ENCODE data around the gene PPP1R14B.

Gene PPP1R14B

DNA sequence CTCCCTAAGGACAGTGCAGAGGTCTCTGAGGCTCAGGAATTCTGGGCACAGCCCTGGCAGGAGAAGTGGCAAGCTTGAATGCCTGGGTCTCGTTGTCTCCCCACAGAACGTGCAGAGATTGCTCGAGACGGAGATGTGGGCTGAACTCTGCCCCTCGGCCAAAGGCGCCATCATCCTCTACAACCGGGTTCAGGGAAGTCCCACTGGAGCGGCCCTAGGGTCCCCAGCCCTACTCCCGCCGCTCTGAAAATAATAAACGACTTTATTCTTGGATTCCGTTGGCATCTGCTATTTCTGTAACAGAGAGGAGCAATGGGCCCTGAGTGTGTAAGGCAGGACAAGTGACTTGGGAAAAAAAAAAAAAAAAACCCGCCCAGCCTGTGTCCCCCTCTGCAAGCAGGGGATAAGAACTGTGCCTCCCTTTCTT is 17.0 kb downstream of the PPP1R14B start:
- DNase-seq, result no peak

DNA sequence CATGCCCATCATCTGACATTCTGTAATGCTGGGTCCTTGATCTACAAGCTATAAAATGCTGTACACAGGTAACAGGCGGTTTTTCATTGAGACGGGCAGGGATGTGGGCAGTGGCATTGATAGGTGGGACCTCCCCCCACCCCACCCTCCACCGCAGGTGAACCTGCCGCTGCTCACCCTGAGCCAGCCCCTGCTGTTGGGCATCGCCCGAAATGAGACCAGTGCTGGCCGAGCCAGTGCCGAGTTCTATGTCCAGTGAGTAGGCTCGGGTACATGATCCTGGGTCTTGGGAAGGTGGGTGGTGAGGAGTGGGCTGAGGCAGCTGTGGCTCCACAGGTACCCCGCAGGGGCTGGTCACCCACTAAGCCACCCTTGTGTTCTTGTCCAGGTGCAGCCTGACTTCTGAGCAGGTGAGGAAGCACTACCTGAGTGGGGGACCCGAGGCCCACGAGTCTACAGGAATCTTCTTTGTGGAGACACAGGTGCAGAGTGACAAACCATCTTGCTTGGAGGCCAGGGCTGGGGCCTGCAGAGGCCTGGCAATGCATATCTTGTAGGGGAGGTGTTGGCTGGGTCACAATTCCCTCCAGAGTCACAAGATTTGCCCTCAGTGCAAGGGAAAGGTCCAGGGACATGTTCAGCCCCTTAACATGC is 17.5 kb downstream of the PPP1R14B start:
- DNase-seq, result no peak

DNA sequence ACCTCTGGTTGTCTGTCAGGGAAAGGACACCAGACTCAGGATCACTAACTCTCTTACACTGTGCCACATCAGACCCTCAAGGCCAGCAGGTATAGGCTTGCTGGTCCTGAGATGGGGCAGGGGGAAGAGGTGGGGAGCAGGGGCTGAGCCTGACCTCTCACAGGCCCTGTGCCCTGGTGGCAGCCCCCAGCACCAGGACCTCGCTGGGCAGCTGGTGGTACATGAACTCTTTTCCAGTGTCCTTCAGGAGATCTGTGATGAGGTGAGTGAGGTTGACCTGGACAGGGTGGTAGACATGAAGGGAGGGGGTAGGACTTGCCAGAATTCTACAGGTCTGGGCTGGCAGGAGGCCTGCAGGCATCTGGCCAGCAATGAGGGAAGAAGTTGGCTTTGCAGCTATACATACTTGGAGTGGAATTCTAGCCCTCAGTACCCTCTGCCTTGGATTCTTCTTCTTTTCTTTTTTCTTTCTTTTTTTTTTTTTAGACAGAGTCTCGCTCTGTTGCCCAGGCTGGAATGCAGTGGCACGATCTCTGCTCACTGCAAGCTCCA is 19.3 kb downstream of the PPP1R14B start:
- no peak for DNase-seq

DNA sequence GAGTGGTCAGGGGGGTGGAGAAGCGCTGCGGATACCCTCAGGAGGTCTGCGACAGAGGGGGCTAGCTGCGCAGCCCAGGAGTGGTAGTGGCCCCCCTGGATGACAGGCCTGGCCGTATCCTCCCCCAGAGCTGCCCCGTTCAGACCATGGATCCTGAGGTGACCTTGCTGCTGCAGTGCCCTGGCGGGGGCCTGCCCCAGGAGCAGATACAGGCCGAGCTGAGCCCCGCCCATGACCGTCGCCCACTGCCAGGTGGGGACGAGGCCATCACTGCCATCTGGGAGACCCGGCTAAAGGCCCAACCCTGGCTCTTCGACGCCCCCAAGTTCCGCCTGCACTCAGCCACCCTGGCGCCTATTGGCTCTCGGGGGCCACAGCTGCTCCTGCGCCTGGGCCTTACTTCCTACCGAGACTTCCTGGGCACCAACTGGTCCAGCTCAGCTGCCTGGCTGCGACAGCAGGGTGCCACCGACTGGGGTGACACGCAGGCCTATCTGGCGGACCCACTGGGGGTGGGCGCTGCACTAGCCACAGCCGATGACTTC is 20.2 kb downstream of the PPP1R14B start:
- no peak for DNase-seq

DNA sequence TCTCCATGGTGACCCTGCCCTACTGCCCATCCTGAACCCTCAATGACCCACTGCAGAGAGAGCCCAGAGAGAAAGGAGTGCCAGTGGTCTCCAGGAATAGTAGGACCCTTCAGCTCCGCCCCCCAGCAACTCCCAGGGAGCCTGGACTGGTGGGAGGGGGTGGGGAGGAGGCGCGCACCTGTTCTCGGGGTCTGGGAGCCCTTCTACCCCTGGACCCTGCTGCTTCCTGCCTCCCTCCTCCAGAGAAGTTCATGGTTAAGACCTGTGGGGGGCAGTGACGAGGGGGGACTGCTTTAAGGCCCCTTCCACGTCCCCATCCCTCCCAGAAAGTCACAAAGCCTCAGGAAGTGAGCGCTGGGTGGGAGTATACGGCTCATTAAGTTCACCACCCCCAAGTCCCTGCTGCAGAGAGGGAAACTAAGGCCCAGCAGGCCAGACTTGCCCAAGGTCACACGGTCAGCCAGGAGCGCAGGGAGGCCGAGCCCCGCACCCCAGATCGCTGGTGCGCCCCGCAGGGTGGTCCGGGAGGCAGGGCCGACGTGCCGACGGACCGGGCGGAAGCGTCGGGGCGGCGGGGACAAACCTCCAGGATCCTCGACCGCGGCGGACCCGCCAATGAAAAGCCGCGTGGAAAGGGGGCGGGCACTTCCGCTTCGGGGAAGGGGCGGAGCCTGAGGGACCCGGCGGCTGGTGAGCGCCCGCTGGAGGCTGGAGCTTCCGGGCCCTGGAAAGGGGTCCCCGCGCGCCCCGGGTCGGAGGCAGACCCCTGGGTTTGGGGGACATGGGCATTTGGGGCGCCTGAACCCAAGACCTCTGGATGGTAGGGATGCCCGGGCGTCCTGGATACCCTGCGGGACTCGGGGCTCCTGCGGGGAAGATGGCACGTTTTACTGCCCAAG is 20.9 kb downstream of the PPP1R14B start, which contains the start of the genes NUDT22 and TRPT1:
Gene NUDT22 (plus strand): TSS at position 667 of the 899 bp plus-strand sequence. CDS start 379 bp downstream, outside the sequence.
Gene TRPT1 (minus strand): TSS at position 579 of the 899 bp plus-strand sequence. CDS start 326 bp downstream, at position 253.
- no peak for DNase-seq

DNA sequence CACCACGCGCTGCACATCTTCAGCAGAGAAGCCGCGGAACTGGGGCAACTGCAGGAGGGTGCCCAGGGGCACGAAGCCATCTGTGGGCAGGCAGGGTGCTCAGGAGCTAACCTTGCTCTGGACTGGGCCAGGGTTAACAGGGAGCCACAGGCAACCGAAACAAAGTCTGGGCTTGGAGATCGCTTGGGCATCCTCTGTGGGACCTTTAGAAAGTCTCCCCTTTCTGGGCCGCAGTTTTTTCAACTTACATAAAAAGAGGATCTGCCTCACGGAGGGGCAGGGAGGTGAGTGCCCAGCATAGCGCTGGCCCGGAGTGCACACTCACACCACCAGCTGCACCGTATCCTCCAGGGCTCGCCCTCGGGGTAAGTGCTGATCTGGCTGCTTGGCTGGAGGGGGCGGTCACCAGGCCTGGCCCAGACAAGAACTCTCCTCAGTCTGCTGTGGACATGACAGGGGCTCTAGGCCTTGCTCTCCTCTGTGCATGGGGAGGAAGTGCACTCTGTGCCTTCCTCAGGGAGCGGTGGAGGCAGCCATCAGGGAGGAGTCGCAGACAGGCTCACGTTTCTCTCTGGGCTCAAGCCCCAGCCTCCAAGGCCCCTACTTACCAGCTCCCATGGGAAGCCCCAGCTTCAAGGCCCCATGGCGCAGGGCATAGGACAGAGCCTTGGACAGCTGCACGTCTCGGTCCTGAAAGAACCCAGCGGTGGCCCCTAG is 21.7 kb downstream of the PPP1R14B start:
- DNase-seq, result no peak

DNA sequence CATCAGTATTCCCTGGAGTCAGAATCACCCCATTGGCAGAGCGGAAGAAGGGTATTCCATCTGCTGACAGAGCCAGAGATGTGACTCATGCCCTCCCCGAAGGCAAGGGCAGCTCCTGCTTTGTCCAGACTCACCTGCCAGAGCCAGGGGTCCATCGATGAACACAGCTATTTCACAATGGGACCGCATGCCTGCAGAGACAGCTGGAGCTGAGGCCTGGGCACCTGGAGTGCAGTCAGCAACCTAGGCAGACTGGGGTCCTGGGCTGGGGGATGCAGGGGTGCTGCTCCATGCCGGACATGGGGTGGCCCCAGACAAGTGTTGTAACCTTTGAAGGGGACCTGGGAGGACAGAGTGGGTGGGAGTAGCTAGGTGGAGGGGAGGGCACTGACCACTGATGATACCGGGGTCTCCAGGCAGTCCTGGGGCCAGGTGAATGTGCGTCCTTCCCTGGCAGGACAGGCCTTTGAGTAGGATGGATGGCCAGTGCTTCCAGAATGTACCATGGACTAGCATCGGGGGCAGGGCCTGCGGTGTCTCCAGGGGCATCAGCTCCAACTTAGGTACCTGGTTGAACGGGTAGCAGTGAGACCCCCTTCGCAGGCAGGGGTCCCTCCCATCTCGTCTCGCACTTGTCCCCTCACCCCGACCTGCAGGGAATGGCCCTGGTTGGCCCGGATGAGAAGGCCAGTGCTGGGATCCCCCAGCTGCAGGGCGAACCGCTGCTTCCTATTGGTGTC is 22.4 kb downstream of the PPP1R14B start:
- DNase-seq, result no peak

DNA sequence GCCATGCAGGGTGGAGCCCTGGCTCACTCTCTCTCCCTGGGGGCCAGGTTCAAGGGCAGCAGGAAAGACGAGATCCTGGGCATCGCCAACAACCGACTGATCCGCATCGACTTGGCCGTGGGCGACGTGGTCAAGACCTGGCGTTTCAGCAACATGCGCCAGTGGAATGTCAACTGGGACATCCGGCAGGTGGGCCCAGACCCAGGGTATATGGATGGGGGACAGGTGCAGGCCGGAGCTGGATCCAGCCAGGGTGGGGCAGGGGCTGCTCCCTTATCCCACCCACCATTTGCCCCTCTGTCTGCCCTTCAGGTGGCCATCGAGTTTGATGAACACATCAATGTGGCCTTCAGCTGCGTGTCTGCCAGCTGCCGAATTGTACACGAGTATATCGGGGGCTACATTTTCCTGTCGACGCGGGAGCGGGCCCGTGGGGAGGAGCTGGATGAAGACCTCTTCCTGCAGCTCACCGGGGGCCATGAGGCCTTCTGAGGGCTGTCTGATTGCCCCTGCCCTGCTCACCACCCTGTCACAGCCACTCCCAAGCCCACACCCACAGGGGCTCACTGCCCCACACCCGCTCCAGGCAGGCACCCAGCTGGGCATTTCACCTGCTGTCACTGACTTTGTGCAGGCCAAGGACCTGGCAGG is 23.6 kb downstream of the PPP1R14B start:
- no peak for DNase-seq

DNA sequence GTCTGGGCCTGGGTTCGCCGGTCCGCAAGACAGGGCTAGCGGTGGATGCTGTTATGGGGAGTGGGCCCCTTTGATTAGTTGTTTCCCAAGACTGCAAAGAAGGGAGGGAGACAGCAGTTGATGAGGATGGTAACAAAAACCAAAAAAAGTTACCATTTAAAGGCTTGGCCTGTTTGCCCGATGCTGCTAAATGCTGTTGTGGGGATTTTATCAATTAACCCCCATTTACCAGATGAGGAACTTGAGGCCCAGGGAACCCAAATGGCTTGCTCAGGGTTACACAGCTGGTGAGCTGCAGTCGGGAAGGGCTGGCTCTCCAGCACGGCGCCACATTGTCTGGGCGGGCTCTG is 24.1 kb downstream of the PPP1R14B start:
- DNase-seq, result no peak

DNA sequence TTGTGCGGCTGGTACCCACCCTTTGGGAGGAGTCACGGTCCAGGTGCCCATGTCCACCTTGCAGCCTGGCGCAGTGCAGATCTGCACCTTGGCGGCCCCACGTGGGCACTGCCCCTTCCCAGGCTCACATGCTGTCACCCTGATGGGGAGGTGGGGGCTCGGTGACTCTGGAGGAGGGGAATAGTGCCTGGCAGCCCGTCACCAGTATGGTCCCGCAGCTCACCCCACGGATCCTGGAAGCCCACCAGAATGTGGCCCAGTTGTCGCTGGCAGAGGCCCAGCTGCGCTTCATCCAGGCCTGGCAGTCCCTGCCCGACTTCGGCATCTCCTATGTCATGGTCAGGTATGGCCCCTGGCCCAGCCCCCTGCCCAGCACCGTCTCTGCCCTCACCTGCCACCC is 25.9 kb downstream of the PPP1R14B start:
- DNase-seq, result no peak

DNA sequence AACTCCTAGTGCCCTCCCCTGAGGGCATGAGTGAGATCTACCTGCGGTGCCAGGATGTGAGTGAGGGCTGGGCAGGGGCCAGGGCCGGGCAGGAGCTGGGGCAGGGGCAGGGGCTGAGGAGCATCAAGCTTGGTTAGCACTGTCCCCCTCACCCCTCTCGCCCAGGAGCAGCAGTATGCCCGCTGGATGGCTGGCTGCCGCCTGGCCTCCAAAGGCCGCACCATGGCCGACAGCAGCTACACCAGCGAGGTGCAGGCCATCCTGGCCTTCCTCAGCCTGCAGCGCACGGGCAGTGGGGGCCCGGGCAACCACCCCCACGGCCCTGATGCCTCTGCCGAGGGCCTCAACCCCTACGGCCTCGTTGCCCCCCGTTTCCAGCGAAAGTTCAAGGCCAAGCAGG is 26.5 kb downstream of the PPP1R14B start:
- DNase-seq, result no peak

DNA sequence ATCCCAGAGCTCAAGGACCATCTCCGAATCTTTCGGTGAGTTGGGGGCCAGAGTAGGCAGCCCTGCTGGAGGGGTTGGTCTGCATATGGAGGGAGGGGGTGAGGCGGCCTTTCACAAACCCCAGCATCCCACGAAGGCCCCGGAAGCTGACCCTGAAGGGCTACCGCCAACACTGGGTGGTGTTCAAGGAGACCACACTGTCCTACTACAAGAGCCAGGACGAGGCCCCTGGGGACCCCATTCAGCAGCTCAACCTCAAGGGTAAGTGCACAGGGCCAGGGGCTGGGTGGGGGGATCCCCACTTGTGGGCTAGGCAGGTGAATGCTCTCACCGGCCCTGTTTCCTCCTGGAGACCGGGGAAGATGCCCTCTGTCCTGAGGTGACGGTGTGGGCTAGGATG is 27.0 kb downstream of the PPP1R14B start:
- DNase-seq, result no peak

DNA sequence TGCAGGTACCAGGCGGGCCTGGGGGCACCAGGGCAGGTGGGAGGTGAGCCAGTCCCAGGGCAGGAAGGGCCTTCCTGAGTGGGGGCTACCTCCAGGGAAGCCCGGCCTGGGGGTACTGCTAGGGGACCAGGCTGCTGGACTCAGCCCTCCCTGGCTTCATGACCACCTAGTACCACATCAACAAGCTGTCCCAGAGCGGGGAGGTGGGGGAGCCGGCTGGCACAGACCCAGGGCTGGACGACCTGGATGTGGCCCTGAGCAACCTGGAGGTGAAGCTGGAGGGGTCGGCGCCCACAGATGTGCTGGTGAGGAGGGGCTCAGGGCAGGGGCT is 27.4 kb downstream of the PPP1R14B start:
- DNase-seq, result no peak

DNA sequence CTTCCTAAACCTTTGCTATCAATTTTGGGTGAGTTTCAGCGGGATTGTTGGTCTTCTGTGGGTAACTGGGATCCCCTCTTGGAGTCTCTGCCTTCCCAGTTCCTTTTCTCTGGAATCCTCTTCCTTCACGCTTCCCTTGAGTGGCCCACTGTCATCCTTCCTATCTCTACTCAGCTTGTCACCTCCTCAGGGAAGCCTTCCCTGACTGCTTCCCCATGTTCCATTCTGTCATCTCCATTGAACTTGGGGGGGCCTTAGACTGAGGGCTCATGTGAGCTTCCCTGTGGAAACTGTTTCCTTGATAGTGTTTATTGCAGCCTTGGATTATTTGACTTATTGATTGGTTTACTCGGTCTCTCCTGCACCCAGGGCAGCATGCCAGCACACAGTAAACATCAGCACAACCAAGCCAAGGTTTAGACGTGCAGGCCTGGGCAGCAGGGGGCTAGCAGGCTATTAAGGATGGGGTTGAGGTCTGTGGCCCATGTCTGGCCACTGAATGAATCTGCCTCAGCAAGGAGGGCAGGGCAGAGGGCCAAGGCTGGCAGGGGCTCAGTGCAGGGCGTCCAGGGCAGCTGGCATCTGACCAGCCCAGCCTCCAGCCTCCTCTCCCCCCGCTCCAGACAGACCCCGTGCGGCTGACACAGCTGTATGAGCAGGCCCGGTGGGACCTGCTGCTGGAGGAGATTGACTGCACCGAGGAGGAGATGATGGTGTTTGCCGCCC is 28.0 kb downstream of the PPP1R14B start:
- DNase-seq, result no peak

DNA sequence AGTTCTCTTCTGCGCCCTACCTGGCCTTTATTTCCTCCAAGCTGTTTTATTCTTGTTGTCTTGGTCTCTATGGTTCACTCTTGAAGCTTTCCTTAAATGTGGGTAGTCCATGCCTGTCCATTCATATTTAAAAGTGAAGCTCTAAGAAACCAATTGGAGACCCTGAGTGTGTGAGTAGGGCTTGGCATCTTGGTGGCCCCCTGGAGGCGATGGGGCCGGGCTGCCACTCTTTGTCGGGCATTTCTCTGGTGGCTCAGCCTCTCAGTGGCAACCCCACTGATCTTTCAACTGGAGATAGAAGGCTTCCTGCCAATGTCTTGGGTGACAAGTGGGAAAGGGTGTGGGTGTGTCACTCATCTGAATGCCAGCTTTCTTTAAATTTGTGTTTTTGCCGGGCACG is 29.9 kb downstream of the PPP1R14B start:
- DNase-seq, result no peak

DNA sequence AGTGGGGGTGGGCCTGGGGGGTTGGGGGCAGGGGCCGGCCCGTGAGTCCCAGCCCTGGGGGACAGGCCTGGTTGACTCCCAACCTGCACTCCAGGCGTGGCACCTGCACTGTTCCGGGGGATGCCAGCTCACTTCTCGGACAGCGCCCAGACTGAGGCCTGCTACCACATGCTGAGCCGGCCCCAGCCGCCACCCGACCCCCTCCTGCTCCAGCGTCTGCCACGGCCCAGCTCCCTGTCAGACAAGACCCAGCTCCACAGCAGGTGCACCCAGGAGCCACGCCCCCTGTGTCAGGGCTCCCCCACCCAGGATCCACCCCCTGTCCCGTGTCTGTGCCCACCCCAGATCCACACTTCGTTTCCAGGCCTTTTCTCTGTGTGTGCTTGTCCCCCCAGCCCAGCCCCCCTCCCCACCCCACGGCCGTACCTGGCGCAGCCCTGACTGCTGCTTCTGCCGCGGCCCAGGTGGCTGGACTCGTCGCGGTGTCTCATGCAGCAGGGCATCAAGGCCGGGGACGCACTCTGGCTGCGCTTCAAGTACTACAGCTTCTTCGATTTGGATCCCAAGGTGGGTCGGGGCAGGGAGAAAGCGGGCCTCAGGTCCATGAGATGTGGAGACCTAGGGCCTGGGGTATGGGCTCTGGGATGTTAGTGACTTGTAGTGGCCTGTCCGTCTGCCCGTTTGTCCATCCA is 35.4 kb downstream of the PPP1R14B start:
- DNase-seq, result no peak

DNA sequence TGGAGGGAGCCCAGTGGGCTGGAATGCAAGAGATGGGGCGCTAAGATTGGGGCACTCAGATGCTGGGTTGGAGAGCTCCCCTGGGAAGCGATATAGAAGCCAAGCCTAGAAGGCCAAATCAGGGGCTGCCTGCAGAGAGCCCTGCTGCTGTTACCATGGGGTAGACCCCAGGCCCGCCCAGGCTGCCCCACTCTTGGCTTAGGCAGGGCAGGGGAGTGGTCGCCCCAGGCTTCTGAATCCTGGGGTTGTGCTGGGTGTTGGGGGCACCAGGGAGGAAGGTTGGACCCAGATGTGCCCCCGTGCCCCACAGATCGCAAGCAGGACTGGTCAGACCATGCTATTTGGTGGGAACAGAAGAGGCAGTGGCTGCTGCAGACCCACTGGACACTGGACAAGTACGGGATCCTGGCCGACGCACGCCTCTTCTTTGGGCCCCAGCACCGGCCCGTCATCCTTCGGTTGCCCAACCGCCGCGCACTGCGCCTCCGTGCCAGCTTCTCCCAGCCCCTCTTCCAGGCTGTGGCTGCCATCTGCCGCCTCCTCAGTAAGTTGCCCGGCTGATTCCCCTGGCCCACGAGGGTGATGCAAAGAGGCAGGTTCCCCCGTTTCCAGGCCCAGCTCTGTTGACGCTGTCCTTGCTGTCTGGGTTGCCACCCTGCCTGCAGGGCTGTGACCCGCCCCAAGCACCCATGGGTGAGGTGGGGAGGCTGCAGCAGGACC is 36.3 kb downstream of the PPP1R14B start:
- DNase-seq, result no peak

DNA sequence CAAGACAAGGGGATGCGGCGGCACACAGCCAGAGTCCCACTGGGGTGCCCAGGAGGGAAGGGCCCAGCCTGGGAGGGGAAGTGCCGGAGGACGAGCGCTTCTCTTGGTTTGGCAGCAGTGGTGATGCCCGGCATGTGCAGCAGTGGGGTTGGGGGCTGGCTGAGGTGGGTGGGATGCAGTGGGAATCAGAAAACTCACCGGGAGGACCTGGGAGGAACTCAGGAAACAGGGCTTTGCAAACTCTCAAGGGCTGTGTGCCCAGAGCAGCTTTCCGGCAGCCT is 37.2 kb downstream of the PPP1R14B start:
- no peak for DNase-seq

DNA sequence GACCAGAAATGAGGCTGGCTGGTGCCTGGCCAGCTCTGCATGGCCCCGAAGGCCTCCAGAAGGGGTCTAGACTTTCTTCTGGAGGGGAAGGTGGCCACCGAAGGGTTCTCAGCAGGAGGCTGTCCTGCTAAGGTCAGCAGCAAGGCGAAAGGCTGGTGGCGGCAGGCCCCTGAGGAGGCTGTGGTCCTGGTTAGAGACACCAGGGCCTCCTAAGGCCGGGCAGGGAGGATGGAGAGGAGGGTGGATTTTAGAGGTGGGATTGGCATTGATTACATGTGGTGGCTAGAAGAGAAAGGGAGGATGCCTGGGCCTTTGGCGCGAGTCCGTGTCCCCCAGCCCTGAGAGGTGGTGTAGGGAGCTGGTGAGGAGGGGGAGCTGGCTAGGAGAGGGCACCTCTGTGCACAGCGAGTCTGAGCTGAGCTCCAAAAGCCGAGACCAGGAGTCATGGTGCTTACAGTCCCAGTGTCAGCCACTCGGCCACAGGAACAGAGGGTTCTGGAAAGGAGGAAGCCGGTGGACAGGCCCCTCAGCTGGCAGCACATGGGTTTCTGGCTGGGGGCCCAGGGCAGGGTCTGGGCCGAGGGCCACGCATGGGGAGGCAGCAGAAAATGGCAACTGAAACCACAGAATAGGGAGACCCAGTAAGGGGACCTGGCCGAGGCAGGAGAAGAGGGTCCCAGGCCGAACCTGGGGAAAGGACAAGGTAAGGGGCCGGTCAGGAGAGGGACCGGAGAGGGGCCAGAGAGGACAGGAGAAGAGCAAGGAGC is 37.8 kb downstream of the PPP1R14B start:
- no peak for DNase-seq
